ENCODE results near the gene PTH1R.

PTH1R gene

DNA sequence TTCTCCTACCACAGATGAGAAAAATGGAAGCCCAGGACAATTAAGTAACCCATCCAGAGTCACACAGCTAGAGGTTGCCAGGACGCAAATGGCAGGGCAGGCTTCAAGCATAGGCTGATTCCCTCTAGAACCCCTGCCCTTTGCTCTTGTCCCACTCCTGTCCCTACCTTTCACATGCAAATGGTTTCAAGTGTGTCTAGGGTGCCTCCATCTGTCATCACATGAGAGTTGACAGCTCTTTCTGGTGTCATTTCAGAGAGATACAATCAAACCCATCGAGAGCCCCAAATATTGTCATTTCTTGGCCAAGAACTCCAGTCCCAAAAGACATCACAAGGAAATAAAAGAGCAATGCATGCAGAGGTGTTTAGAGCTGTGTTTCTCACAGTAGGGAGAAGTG, 75.3 kb downstream of the PTH1R start:
- Histone ChIP-seq H3K9me3 (ENCODE audit: insufficient read depth, low read length) (no peaks in the 10 kb centered on the region), H3K36me3 (ENCODE audit: insufficient read depth, insufficient read length, low read length) (peaks cover 34% of the 10 kb centered on the region), H3K4me1 (ENCODE audit: insufficient read depth, insufficient read length) (peaks cover 24% of the 10 kb centered on the region), H3K27me3 (ENCODE audit: insufficient read depth, insufficient read length) (no peaks in the 10 kb centered on the region), H3K9ac (ENCODE audit: insufficient read length, low read depth) (no peak overlapping the region), H3K4me3 (ENCODE audit: insufficient read length, low read depth) (no peak overlapping the region)
- no peak for DNase-seq (ENCODE audit: low read depth, low spot score)
- TF ChIP-seq YY1 (IDR thresholded peaks at IDR 0.05; ENCODE audit: insufficient read depth, insufficient read length) (no peak), ZNF274 (IDR thresholded peaks at IDR 0.05; ENCODE audit: low read depth, low read length) (no peak), SUZ12 (IDR thresholded peaks at IDR 0.05; ENCODE audit: extremely low read depth, insufficient read depth, insufficient read length) (no peak)
